GM12878 (cell line): ENCODE data around the gene PHAF1. TPM values are rescaled to one million over a fixed set of nuclear protein-coding genes. Genes with fewer than 3 reads are reported as not detected.

ENCODE experiments used
- ATAC-seq: fragments of 200-7000 bp; cut with Tn5 transposase; 3 replicates; pipeline ENCODE4 v1.9.1; 2020; ENCODE audit warnings: mild to moderate bottlenecking, moderate library complexity
- BruUV-seq: library from RNA; stranded (reverse); fragments of 400-500 nt; replicated peaks from 2 replicates; lab custom pipeline; 2021; lab: Mats Ljungman, UMichigan
- CTCF ChIA-PET: fragments of 300-600 bp; sonication (Branson Sonifier 250); formaldehyde crosslinking; extraction: SDS; loops from one replicate; lab custom pipeline; 2021; ENCODE audit warnings: inconsistent platforms; lab: Yijun Ruan, JAX
- POLR2A ChIA-PET: fragments of 350-600 bp; formaldehyde crosslinking; extraction: SDS; loops from one replicate; lab custom pipeline; 2021; ENCODE audit warnings: inconsistent platforms; lab: Charles Lee
- RAD21 ChIA-PET: fragments of 300-600 bp; sonication (Branson Sonifier 250); formaldehyde crosslinking; loops from one replicate; lab custom pipeline; 2023; ENCODE audit warnings: antibody characterized with exemption; ENCODE audit not compliant: unreplicated experiment; lab: Charles Lee
- SMC1A ChIA-PET: fragments of 300-600 bp; sonication (Branson Sonifier 250); formaldehyde crosslinking; loops from one replicate; lab custom pipeline; 2023; ENCODE audit not compliant: unreplicated experiment, uncharacterized antibody; lab: Charles Lee
- DNase-seq: peaks from one replicate; pipeline ENCODE4 v3.0.0-alpha.2; 2011; ENCODE audit warnings: low read depth, low spot score
- FAIRE-seq: peaks from 3 replicates; lab custom pipeline; 2011; peaks lifted over from hg19 to GRCh38; lab: Jason Lieb, UNC
- H2AFZ ChIP-seq: 2 replicates; pipeline ENCODE4 v1.6.0; 2011; ENCODE audit warnings: low read depth, low read length, control low read depth; ENCODE audit not compliant: control insufficient read depth
- H3K27ac ChIP-seq: 2 replicates; pipeline ENCODE4 v1.5.1; 2011; ENCODE audit warnings: control low read depth; ENCODE audit not compliant: control insufficient read depth, insufficient read depth
- H3K27me3 ChIP-seq, 2 experiments: replicated peaks in 1 of 2; 2 replicates each; pipeline versions ENCODE4 v1.6.0 to v1.6.1; 2011; ENCODE audit warnings: low read length in 1 of 2; ENCODE audit not compliant: control insufficient read depth in 2 of 2, insufficient read depth in 2 of 2
- H3K36me3 ChIP-seq, 2 experiments: 2 replicates each; pipeline ENCODE4 v1.5.1; 2011; ENCODE audit warnings: low read length in 1 of 2; ENCODE audit not compliant: control insufficient read depth in 2 of 2, insufficient read depth in 2 of 2
- H3K4me1 ChIP-seq: 2 replicates; pipeline ENCODE4 v1.6.1; 2011; ENCODE audit warnings: mild to moderate bottlenecking, low read length, moderate library complexity, mixed read lengths; ENCODE audit not compliant: control insufficient read depth, insufficient read depth
- H3K4me2 ChIP-seq: 2 replicates; pipeline ENCODE4 v1.6.0; 2011; ENCODE audit warnings: control low read depth; ENCODE audit not compliant: control insufficient read depth, insufficient read depth
- H3K4me3 ChIP-seq: fragments of 200-600 bp; sonication (generic); 2 replicates; pipeline ENCODE4 v1.5.1; 2016
- H3K79me2 ChIP-seq: 2 replicates; pipeline ENCODE4 v1.6.0; 2011; ENCODE audit warnings: low read length; ENCODE audit not compliant: control insufficient read depth, insufficient read depth
- H3K9ac ChIP-seq: 2 replicates; pipeline ENCODE4 v1.8.0; 2011; ENCODE audit warnings: low read length, control low read depth, mixed read lengths; ENCODE audit not compliant: control insufficient read depth, insufficient read depth
- H3K9me3 ChIP-seq: replicated peaks from 3 replicates; pipeline ENCODE4 v1.5.1; 2011; ENCODE audit warnings: mild to moderate bottlenecking, low read length; ENCODE audit not compliant: control insufficient read depth, insufficient read depth
- H4K20me1 ChIP-seq: 2 replicates; pipeline ENCODE4 v1.6.0; 2011; ENCODE audit not compliant: control insufficient read depth, insufficient read depth
- ATF7 ChIP-seq: fragments of 450-650 bp; IDR thresholded peaks from 2 replicates; pipeline ENCODE4 v1.6.1; 2016; ENCODE audit warnings: low read depth, mild to moderate bottlenecking
- CHD4 ChIP-seq: fragments of 200-600 bp; sonication (generic); IDR thresholded peaks from 2 replicates; pipeline ENCODE4 v1.6.1; 2016; ENCODE audit warnings: mild to moderate bottlenecking
- EZH2 ChIP-seq: IDR thresholded peaks from 2 replicates; pipeline ENCODE4 v1.6.1; 2012; ENCODE audit warnings: low read depth, mild to moderate bottlenecking, control low read depth, inconsistent platforms, low read length, borderline replicate concordance; ENCODE audit not compliant: control insufficient read depth
- GATAD2B ChIP-seq: fragments of 450-650 bp; conservative IDR thresholded peaks from 2 replicates; pipeline ENCODE4 v1.6.1; 2017; ENCODE audit warnings: low read depth, mild to moderate bottlenecking, moderate library complexity
- IKZF2 ChIP-seq, 2 experiments: fragments of 450-650 bp; IDR thresholded peaks; 2 replicates each; pipeline ENCODE4 v1.6.1; 2017; ENCODE audit warnings: mild to moderate bottlenecking in 2 of 2, moderate library complexity in 2 of 2
- IRF3 ChIP-seq: fragments of 450-650 bp; IDR thresholded peaks from 2 replicates; pipeline ENCODE4 v1.6.1; 2014; ENCODE audit warnings: mild to moderate bottlenecking
- JUND ChIP-seq: IDR thresholded peaks from 2 replicates; pipeline ENCODE4 v1.6.1; 2012; ENCODE audit warnings: low read depth, mild to moderate bottlenecking, low read length, improper control_type of control experiment, moderate library complexity
- MXI1 ChIP-seq: fragments of 150-350 bp; IDR thresholded peaks from 2 replicates; pipeline ENCODE4 v1.6.1; 2011; ENCODE audit warnings: low read depth, mild to moderate bottlenecking, inconsistent platforms, low read length, improper control_type of control experiment
- RELB ChIP-seq: fragments of 450-650 bp; IDR thresholded peaks from 2 replicates; pipeline ENCODE4 v1.6.1; 2017; ENCODE audit warnings: low read depth, mild to moderate bottlenecking, moderate library complexity
- RUNX3 ChIP-seq: IDR thresholded peaks from 2 replicates; pipeline ENCODE4 v1.6.1; 2012; ENCODE audit warnings: low read length, inconsistent platforms
- SMAD1 ChIP-seq: fragments of 450-650 bp; IDR thresholded peaks from 2 replicates; pipeline ENCODE4 v1.6.1; 2018; ENCODE audit warnings: mild to moderate bottlenecking, low read depth; ENCODE audit not compliant: partially characterized antibody
- SRF ChIP-seq, 2 experiments: IDR thresholded peaks; 2 replicates each; pipeline ENCODE4 v1.6.1; 2011; ENCODE audit warnings: low read depth in 2 of 2, low read length in 2 of 2, mild to moderate bottlenecking in 1 of 2, moderate library complexity in 1 of 2
- TBL1XR1 ChIP-seq: IDR thresholded peaks from 2 replicates; pipeline ENCODE4 v1.6.1; 2012; ENCODE audit warnings: low read depth, low read length, improper control_type of control experiment
- ZNF687 ChIP-seq: fragments of 450-650 bp; IDR thresholded peaks from 2 replicates; pipeline ENCODE4 v1.6.1; 2017; ENCODE audit warnings: mild to moderate bottlenecking, moderate library complexity
- WGBS: methylation state at CpG from one replicate; pipeline ENCODE4 v1.1.6; 2016; ENCODE audit warnings: low lambda C conversion rate; ENCODE audit not compliant: insufficient replicate concordance, insufficient coverage; ENCODE audit errors: missing lambda C conversion rate; 5-methylcytosine and 5-hydroxymethylcytosine counted together
- in situ Hi-C: fragments of 300-500 bp; cut with MboI; formaldehyde crosslinking; loops from 9 replicates; pipeline ENCODE4 v1.14.3; 2018; ENCODE audit warnings: mixed read lengths
- intact Hi-C: fragments of 100-400 bp; cut with micrococcal nuclease; formaldehyde crosslinking; loops from one replicate; pipeline ENCODE4 v1.14.2; 2022; ENCODE audit not compliant: unreplicated experiment
- polyA plus RNA-seq, 11 experiments: library from polyadenylated mRNA; depleted of rRNA in 4 of 11; unstranded in 6 of 11; stranded (reverse) in 5 of 11; fragments of >200 nt; fragmentation: Nextera tagmentation in 4 of 11; fragmentation: Illumina TruSeq in 1 of 11; extraction: Ambion mirVana in 4 of 11; extraction: Trizol in 1 of 11; gene quantifications; 1 replicate in 1 of 11; 2 replicates in 10 of 11; pipeline versions ENCODE4 v1.2.1 to v1.2.3, GENCODE V29; 2011 to 2016; ENCODE audit warnings: inconsistent platforms in 2 of 11, missing spikeins in 2 of 11, low read depth in 1 of 11
- total RNA-seq, 4 experiments: library from RNA; depleted of rRNA in 3 of 4; stranded (reverse); fragments of >200 nt in 3 of 4; fragmentation: Illumina TruSeq in 1 of 4; extraction: Trizol in 1 of 4; gene quantifications; 2 replicates each; pipeline versions ENCODE4 v1.2.1 to v1.2.3, GENCODE V29; 2013 to 2021

PHAF1 gene
- total and polyA plus RNA-seq, 10 of the 15 experiments (the other 5 are each of a cell fraction or from before 2014, with no cell fraction given) = 4.5 to 20.9 (median 14.9) TPM

- H3K9ac ChIP-seq = no peak overlapping the region
- FAIRE-seq (no peak), ATAC-seq (no peak), DNase-seq (no peak)
- no peak overlapping the region for H3K27ac ChIP-seq
- no peaks in the 10 kb centered on the region for H4K20me1 ChIP-seq
- no peaks in the 10 kb centered on the region for H3K27me3 ChIP-seq
- peaks cover 22% of the 10 kb centered on the region for H3K79me2 ChIP-seq
- H3K4me1 ChIP-seq = peaks cover 17% of the 10 kb centered on the region
- ChIA-PET RAD21 (interaction anchor here (0.6 to 1.1 kb wide), 3 partner anchors 42 to 165 kb away, joined by 3 to 4 read pairs (median 3); partner anchors contain the start of gene B3GNT9), POLR2A (no interaction called here), CTCF (no interaction called here)
- H3K9me3 ChIP-seq = no peaks in the 10 kb centered on the region
- H3K36me3 ChIP-seq = no peaks in the 10 kb centered on the region
- no peak overlapping the region for H3K4me3 ChIP-seq
- in situ Hi-C loops = no loop called here
- intact Hi-C loops = no loop called here
- no peak overlapping the region for H2AFZ ChIP-seq
- no TSS peak for BruUV-seq
- TF ChIP-seq TBL1XR1 (no peak), RUNX3 (no peak), RELB (no peak), ATF7 (no peak), IRF3 (no peak), JUND (no peak), EZH2 (no peak), ZNF687 (no peak), GATAD2B (no peak), MXI1 (no peak), CHD4 (no peak), SRF (IDR thresholded peaks at IDR 0.05; ENCODE audit: low read depth in 2 of 2, low read length in 2 of 2) (no peak), SMAD1 (no peak), IKZF2 (IDR thresholded peaks at IDR 0.05) (no peak)
- TF ChIP-seq, all 136 proteins: peak for 0
- SMC1A ChIA-PET = interaction anchor here (1.1 to 1.5 kb wide), 2 partner anchors 26 to 91 kb away, joined by 3 read pairs; no protein-coding TSS in a partner anchor
- no peak overlapping the region for H3K4me2 ChIP-seq
- 97% methylated on average over 6 of the region's 6 CpGs for WGBS
Observed at GRCh38 chr16:67108489-67108888, 1.3 kb upstream of the PHAF1 start.
